ENCODE results near the gene TDRD1. TPM values are rescaled to one million over a fixed set of nuclear protein-coding genes. Genes with fewer than 3 reads are reported as not detected.

Gene TDRD1
- total RNA-seq, 4 donors from 2014 or later = 0.10 TPM; not detected in 3

- peaks cover 0 to 6% of the 10 kb centered on the region in 2 donors for H3K4me1 ChIP-seq
- H3K36me3 ChIP-seq = no peaks in the 10 kb centered on the region
- intact Hi-C loops (cut with DNase I; ENCODE audit: low total_unique reads) (no loop called here), in situ Hi-C loops (cut with MboI; ENCODE audit: low sequenced_read_pairs in 4 of 4) (no loop called here)
- DNase-seq (peak in 1 of 2 donors; percentile 25), ATAC-seq (peak; percentile 44 to 64)
- no peaks in the 10 kb centered on the region for H3K27me3 ChIP-seq
- H3K27ac ChIP-seq = no peak overlapping the region
- no peak overlapping the region for H3K4me3 ChIP-seq
- TF ChIP-seq POLR2A (IDR thresholded peaks at IDR 0.05) = no peak
- H3K9me3 ChIP-seq = no peaks in the 10 kb centered on the region
Observed at GRCh38 chr10:114259824-114260223, 80.7 kb downstream of the TDRD1 start.

DNA sequence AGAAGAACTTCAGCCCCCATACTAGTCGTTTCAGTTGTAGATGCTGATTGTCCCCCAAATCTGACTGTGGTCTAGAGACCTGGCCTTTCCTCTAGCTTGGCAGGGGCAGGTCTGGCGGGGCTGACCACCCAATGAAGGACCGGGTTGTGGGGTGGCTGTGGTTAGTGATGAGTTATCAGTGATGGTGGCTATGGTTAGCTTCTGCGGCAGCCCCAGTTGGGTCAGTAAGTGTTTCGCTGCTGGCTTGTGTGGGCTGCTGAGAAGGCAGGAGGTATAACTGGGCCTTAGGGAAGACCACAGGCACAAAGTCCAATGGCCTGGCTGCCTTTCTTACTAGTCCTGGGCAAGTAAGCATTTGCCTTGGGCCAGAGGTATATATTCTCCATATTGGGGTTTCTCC, 81.2 kb downstream of the TDRD1 start:
- Histone ChIP-seq H3K4me1 (peaks cover 0 to 8% of the 10 kb centered on the region in 2 donors), H3K4me3 (no peak overlapping the region), H3K27ac (no peak overlapping the region), H3K36me3 (no peaks in the 10 kb centered on the region), H3K9me3 (no peaks in the 10 kb centered on the region), H3K27me3 (no peaks in the 10 kb centered on the region)
- in situ Hi-C loops (cut with MboI; ENCODE audit: low sequenced_read_pairs in 4 of 4) (no loop called here), intact Hi-C loops (cut with DNase I; ENCODE audit: low total_unique reads) (no loop called here)
- DNase-seq = no peak
- TF ChIP-seq CTCF (IDR thresholded peaks at IDR 0.05 in 4 of 5, conservative IDR thresholded peaks at IDR 0.05 in 1 of 5) = no peak
- TF ChIP-seq POLR2A (IDR thresholded peaks at IDR 0.05) = no peak
- ATAC-seq = no peak

GRCh38 chr10:114261076-114261475, 81.9 kb downstream of the TDRD1 start:
- H3K9me3 ChIP-seq = no peaks in the 10 kb centered on the region
- no peak overlapping the region for H3K27ac ChIP-seq
- DNase-seq (no peak), ATAC-seq (no peak)
- H3K36me3 ChIP-seq = no peaks in the 10 kb centered on the region
- H3K4me1 ChIP-seq = peaks cover under 1 to 15% of the 10 kb centered on the region in 2 donors
- no peaks in the 10 kb centered on the region for H3K27me3 ChIP-seq
- in situ Hi-C loops (cut with MboI; ENCODE audit: low sequenced_read_pairs in 4 of 4) (no loop called here), intact Hi-C loops (cut with DNase I; ENCODE audit: low total_unique reads) (no loop called here)
- no peak overlapping the region for H3K4me3 ChIP-seq
- TF ChIP-seq POLR2A (IDR thresholded peaks at IDR 0.05) = no peak
- TF ChIP-seq CTCF (IDR thresholded peaks at IDR 0.05 in 4 of 5, conservative IDR thresholded peaks at IDR 0.05 in 1 of 5) = no peak

DNA sequence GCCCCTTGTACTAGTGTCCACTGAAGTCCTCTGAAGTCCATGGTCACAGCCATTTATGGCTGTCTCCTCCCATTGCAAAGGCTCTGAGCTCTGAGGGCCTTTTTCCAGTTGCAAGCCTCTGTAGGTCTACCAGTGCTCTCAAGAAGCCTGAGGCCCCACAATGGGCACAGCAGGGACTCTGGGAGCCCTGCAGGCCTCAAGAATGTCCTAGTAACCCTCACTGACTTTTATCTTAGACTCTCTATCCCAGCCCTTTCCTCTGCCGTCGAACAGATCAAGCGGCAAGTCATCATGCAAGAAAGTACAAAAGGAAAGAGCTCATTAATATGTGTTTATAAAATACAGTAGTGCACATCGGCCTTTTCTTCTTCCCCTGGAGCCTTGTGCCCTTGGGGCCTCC, 83.3 kb downstream of the TDRD1 start:
- Histone ChIP-seq H3K9me3 (no peaks in the 10 kb centered on the region), H3K36me3 (no peaks in the 10 kb centered on the region), H3K4me1 (peaks cover 3 to 25% of the 10 kb centered on the region in 2 donors), H3K27ac (no peak overlapping the region), H3K4me3 (no peak overlapping the region), H3K27me3 (no peaks in the 10 kb centered on the region)
- no peak for TF ChIP-seq CTCF (IDR thresholded peaks at IDR 0.05 in 4 of 5, conservative IDR thresholded peaks at IDR 0.05 in 1 of 5)
- no peak for TF ChIP-seq POLR2A (IDR thresholded peaks at IDR 0.05)
- DNase-seq = no peak
- no peak for ATAC-seq
- intact Hi-C loops (cut with DNase I; ENCODE audit: low total_unique reads) = no loop called here
- in situ Hi-C loops (cut with MboI; ENCODE audit: low sequenced_read_pairs in 4 of 4) = no loop called here

GRCh38 chr10:114265392-114266053, 86.4 kb downstream of the TDRD1 start:
- intact Hi-C loops (cut with DNase I; ENCODE audit: low total_unique reads) = no loop called here

More at GRCh38 chr10:114265392-114266053, 86.4 kb downstream of the TDRD1 start:
- H3K9me3 ChIP-seq = no peaks in the 10 kb centered on the region
- in situ Hi-C loops (cut with MboI; ENCODE audit: low sequenced_read_pairs in 4 of 4) = no loop called here
- peak overlapping the region; percentile 8 to 74 (median 37) for H3K27ac ChIP-seq
- H3K4me3 ChIP-seq = no peak overlapping the region
- no peaks in the 10 kb centered on the region for H3K27me3 ChIP-seq
- DNase-seq (peak; percentile 28 to 59), ATAC-seq (peak; percentile 76)
- H3K36me3 ChIP-seq = no peaks in the 10 kb centered on the region
- H3K4me1 ChIP-seq = peaks cover 7 to 29% of the 10 kb centered on the region in 2 donors
- TF ChIP-seq POLR2A (IDR thresholded peaks at IDR 0.05) (no peak), CTCF (IDR thresholded peaks at IDR 0.05 in 4 of 5, conservative IDR thresholded peaks at IDR 0.05 in 1 of 5) (no peak)

All from gastrocnemius medialis (tissue), 4 donors.